ENCODE data around the gene VAPA. TPM values are rescaled to one million over a fixed set of nuclear protein-coding genes. Genes with fewer than 3 reads are reported as not detected.

Gene VAPA
- total RNA-seq, 1 donor from 2014 or later = 132 TPM

- H3K9me3 Mint-ChIP-seq = no peaks in the 10 kb centered on the region
- peaks cover 41% of the 10 kb centered on the region for H3K4me1 Mint-ChIP-seq (ENCODE audit: unreplicated experiment)
- H3K27me3 Mint-ChIP-seq = no peaks in the 10 kb centered on the region
- H3K36me3 Mint-ChIP-seq = no peaks in the 10 kb centered on the region
- no peak for DNase-seq (ENCODE audit: extremely low spot score, unreplicated experiment)
- H3K4me3 Mint-ChIP-seq = no peak overlapping the region
- no peak overlapping the region for H3K27ac Mint-ChIP-seq
- TF ChIP-seq, protein P1, sequence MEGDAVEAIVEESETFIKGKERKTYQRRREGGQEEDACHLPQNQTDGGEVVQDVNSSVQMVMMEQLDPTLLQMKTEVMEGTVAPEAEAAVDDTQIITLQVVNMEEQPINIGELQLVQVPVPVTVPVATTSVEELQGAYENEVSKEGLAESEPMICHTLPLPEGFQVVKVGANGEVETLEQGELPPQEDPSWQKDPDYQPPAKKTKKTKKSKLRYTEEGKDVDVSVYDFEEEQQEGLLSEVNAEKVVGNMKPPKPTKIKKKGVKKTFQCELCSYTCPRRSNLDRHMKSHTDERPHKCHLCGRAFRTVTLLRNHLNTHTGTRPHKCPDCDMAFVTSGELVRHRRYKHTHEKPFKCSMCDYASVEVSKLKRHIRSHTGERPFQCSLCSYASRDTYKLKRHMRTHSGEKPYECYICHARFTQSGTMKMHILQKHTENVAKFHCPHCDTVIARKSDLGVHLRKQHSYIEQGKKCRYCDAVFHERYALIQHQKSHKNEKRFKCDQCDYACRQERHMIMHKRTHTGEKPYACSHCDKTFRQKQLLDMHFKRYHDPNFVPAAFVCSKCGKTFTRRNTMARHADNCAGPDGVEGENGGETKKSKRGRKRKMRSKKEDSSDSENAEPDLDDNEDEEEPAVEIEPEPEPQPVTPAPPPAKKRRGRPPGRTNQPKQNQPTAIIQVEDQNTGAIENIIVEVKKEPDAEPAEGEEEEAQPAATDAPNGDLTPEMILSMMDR (conservative IDR thresholded peaks at IDR 0.05) = no peak
Measured at GRCh38 chr18:9925369-9925768, 11.6 kb downstream of the VAPA start.

DNA sequence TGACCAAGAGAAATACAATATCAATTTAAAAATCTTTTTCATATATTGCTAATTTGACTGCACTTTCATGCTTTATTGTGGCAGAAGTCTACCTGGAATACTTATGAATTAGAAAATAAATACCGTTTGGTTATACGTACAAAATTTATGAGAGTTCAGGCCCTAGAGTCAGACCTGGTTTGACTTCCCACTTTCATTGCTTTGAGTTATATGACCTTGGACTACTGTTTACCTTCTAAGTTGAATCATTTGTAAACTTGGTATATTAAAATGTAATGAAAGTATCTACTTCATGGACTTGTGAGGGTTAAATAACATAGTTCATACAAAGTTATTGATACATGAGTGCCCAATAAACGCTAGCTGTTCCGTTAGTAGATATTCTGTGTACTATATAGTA, 12.0 kb downstream of the VAPA start:
- H3K4me1 Mint-ChIP-seq (ENCODE audit: unreplicated experiment) = peaks cover 41% of the 10 kb centered on the region
- H3K4me3 Mint-ChIP-seq = no peak overlapping the region

GRCh38 chr18:9926223-9926894, 12.5 kb downstream of the VAPA start:
- no peaks in the 10 kb centered on the region for H3K36me3 Mint-ChIP-seq
- no peak overlapping the region for H3K4me3 Mint-ChIP-seq
- TF ChIP-seq, protein P1 (conservative IDR thresholded peaks at IDR 0.05) = no peak
- peaks cover 39% of the 10 kb centered on the region for H3K4me1 Mint-ChIP-seq (ENCODE audit: unreplicated experiment)
- H3K27ac Mint-ChIP-seq = no peak overlapping the region
- no peaks in the 10 kb centered on the region for H3K27me3 Mint-ChIP-seq
- no peaks in the 10 kb centered on the region for H3K9me3 Mint-ChIP-seq
- no peak for DNase-seq (ENCODE audit: extremely low spot score, unreplicated experiment)

More for the DNA sequence above, 12.0 kb downstream of the VAPA start:
- no peak for DNase-seq (ENCODE audit: extremely low spot score, unreplicated experiment)
- no peaks in the 10 kb centered on the region for H3K27me3 Mint-ChIP-seq
- no peak overlapping the region for H3K27ac Mint-ChIP-seq
- no peaks in the 10 kb centered on the region for H3K36me3 Mint-ChIP-seq
- TF ChIP-seq, protein P1 (conservative IDR thresholded peaks at IDR 0.05) = no peak
- H3K9me3 Mint-ChIP-seq = no peaks in the 10 kb centered on the region

DNA sequence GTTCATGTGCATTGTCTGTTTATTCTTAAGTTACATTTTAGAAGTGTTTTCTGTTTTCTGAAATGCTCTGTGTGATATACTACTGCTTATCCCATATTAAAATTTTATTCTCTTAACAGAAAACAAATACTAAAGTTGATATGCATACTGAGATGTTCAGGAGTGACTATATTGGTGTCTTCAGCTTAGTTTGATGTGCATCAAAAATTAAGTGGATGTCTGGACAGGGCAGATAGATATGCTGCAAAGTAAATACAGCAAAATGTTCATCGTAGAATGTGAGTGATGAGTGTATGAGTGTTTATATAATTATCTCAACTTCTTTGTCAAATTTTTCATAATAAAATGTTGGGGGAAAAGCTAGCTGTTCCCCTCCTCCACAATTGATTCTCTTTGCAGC, 13.2 kb downstream of the VAPA start:
- no peaks in the 10 kb centered on the region for H3K27me3 Mint-ChIP-seq
- peaks cover 36% of the 10 kb centered on the region for H3K4me1 Mint-ChIP-seq (ENCODE audit: unreplicated experiment)
- TF ChIP-seq, protein P1 (conservative IDR thresholded peaks at IDR 0.05) = no peak
- no peak overlapping the region for H3K27ac Mint-ChIP-seq
- DNase-seq (ENCODE audit: extremely low spot score, unreplicated experiment) = no peak
- no peaks in the 10 kb centered on the region for H3K9me3 Mint-ChIP-seq
- H3K4me3 Mint-ChIP-seq = no peak overlapping the region
- peaks cover 4% of the 10 kb centered on the region for H3K36me3 Mint-ChIP-seq

- no peak overlapping the region for H3K27ac Mint-ChIP-seq
- TF ChIP-seq, protein P1 (conservative IDR thresholded peaks at IDR 0.05) = no peak
- DNase-seq (ENCODE audit: extremely low spot score, unreplicated experiment) = no peak
Measured at GRCh38 chr18:9927392-9928063, 13.7 kb downstream of the VAPA start.

More at GRCh38 chr18:9927392-9928063, 13.7 kb downstream of the VAPA start:
- no peak overlapping the region for H3K4me3 Mint-ChIP-seq
- no peaks in the 10 kb centered on the region for H3K9me3 Mint-ChIP-seq
- peaks cover 36% of the 10 kb centered on the region for H3K4me1 Mint-ChIP-seq (ENCODE audit: unreplicated experiment)
- H3K27me3 Mint-ChIP-seq = no peaks in the 10 kb centered on the region
- peaks cover 7% of the 10 kb centered on the region for H3K36me3 Mint-ChIP-seq
